ENCODE measurements around the gene KRTAP1-4. TPM values are rescaled to one million over a fixed set of nuclear protein-coding genes. Genes with fewer than 3 reads are reported as not detected.
"Not testable (repeated sequence)": the region's sequence is repeated elsewhere in the genome, so short reads cannot be mapped to it uniquely, and the experiment has no call there.

KRTAP1-4 gene
- total RNA-seq, 1 donor from 2014 or later: not detected

DNA sequence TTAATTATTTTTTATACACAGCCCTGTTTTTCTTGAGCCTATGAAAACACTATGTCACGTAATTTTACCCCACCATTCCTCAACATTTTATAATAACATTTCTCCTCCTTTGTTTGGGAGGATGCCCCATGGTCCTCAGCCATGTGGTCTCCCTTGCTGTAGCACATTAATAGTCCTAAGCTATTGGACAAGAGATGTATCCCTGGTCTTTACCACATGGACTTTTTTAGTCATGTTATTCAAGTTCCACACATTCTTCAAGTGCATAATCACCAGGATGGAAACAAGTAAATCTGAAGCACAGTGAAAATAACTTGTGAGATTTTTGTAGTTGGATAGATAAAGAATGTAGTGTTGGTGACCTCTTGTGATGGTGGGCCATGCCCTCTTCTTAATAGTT, 32.0 kb upstream of the KRTAP1-4 start:
- TF ChIP-seq, protein P1, sequence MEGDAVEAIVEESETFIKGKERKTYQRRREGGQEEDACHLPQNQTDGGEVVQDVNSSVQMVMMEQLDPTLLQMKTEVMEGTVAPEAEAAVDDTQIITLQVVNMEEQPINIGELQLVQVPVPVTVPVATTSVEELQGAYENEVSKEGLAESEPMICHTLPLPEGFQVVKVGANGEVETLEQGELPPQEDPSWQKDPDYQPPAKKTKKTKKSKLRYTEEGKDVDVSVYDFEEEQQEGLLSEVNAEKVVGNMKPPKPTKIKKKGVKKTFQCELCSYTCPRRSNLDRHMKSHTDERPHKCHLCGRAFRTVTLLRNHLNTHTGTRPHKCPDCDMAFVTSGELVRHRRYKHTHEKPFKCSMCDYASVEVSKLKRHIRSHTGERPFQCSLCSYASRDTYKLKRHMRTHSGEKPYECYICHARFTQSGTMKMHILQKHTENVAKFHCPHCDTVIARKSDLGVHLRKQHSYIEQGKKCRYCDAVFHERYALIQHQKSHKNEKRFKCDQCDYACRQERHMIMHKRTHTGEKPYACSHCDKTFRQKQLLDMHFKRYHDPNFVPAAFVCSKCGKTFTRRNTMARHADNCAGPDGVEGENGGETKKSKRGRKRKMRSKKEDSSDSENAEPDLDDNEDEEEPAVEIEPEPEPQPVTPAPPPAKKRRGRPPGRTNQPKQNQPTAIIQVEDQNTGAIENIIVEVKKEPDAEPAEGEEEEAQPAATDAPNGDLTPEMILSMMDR (IDR thresholded peaks at IDR 0.05): peak; percentile 38
- DNase-seq (ENCODE audit: low spot score): no peak
- Mint-ChIP-seq H3K27me3 (ENCODE audit: low read depth) (no peaks in the 10 kb centered on the region), H3K36me3 (ENCODE audit: low read depth) (peaks cover 1% of the 10 kb centered on the region), H3K9me3 (ENCODE audit: low read depth) (peaks cover 4% of the 10 kb centered on the region), H3K27ac (ENCODE audit: unreplicated experiment) (peak overlapping the region; percentile 95), H3K4me3 (ENCODE audit: unreplicated experiment) (no peak overlapping the region), H3K4me1 (ENCODE audit: low read depth) (peaks cover 57% of the 10 kb centered on the region)

DNA sequence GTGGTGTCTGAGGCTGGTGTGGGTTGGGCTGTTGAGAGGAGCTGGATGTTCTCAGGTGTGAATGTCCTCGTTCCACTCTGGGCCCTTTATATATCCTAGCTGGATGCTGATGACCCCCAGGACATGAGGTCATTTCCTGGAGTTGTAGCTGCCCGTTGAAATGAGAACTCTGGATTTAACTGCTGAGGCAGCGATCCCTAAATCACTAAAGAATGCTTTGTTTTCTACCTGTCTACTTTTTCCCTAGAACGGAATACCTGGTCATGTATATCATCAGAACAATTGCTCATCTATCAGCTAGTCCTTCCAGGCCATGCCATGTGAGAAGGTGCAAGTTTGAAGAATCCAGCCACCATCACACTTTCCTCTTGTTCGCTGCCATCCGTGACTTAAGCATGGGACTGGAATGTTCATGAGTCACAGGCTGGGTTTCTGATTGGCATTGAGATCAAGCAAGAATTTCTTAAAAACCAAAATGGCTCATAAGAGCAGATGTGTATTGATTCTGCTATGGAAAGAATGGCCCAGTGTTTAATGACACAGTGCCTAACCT, 30.1 kb upstream of the KRTAP1-4 start, which contains the start of gene KRTAP2-3:
Gene KRTAP2-3 (minus strand): TSS at position 63 of the 553 bp plus-strand sequence. CDS start 64 bp downstream, outside the sequence.
- H3K9me3 Mint-ChIP-seq (ENCODE audit: low read depth): peaks cover 4% of the 10 kb centered on the region
- DNase-seq (ENCODE audit: low spot score): no peak

DNA sequence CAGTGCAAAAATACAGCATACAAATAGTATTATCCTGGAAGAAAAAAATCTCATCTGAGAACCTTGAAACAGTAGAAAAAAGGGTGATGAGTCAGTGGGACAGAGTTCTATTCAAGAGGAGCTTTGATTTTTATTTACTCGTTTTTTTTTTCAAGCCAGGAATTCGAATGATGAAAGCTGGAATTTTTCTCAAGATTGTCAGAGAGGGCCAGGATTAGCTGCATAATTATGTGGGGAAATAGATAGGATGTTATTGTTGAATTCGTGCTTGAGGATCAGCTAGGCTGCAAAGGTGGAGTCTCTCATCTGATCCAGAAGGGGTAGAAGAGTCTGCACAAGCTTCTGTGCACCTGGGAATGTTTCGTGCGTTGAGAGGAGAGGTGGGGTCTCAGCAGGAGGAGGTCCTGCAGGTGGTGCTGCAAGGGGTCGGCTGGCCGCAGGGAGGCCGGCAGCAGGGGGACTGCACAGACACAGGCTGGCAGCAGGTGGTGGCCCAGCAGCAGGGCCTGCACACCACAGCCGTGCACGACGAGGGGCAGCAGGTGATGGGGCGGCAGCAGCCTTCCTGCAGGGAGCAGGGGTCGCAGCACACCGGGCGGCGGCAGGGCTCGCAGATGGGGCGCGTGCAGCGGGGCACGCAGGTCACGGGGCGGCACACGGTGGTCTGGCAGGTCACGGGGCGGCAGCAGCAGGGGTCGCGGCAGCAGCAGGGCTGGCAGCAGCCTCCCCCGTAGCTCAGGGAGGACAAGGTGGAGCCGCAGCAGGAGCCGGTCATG, 29.5 kb upstream of the KRTAP1-4 start:
- peak overlapping the region; percentile 91 for H3K27ac Mint-ChIP-seq (ENCODE audit: unreplicated experiment)
- not testable (repeated sequence) for H3K36me3 Mint-ChIP-seq (ENCODE audit: low read depth); H3K27me3 Mint-ChIP-seq (ENCODE audit: low read depth); DNase-seq (ENCODE audit: low spot score); H3K9me3 Mint-ChIP-seq (ENCODE audit: low read depth)
- peaks cover 50% of the 10 kb centered on the region for H3K4me1 Mint-ChIP-seq (ENCODE audit: low read depth)
- peak overlapping the region; percentile 5 for H3K4me3 Mint-ChIP-seq (ENCODE audit: unreplicated experiment)

More for the DNA sequence above, 30.1 kb upstream of the KRTAP1-4 start, which contains the start of gene KRTAP2-3:
- Mint-ChIP-seq H3K27me3 (ENCODE audit: low read depth) (no peaks in the 10 kb centered on the region), H3K4me1 (ENCODE audit: low read depth) (peaks cover 50% of the 10 kb centered on the region), H3K36me3 (ENCODE audit: low read depth) (peaks cover 1% of the 10 kb centered on the region), H3K27ac (ENCODE audit: unreplicated experiment) (peak within 1 kb of the TSS; percentile 95), H3K4me3 (ENCODE audit: unreplicated experiment) (peak within 1 kb of the TSS; percentile 5)
- TF ChIP-seq, protein P1 (IDR thresholded peaks at IDR 0.05): no peak

DNA sequence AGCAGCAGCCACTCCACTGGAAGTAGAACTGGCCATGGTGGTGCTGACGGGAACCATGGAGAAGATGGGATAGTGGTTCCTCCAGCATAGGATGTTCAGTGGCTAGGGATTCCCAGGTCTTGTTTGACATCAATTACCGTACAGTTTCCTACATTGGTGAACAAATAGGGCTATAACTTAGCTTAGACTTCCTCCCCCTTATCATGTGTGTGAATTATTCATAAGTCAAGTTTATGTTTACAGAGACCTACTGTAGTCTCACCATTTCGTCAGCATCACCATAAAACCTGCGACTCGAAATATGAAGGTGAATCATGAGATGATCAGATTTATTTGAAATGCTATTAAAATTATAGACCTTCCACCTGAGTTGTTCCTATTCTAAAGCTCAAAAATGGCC, 28.7 kb upstream of the KRTAP1-4 start:
- Mint-ChIP-seq H3K27me3 (ENCODE audit: low read depth) (no peaks in the 10 kb centered on the region), H3K27ac (ENCODE audit: unreplicated experiment) (peak overlapping the region; percentile 91), H3K4me1 (ENCODE audit: low read depth) (peaks cover 46% of the 10 kb centered on the region), H3K4me3 (ENCODE audit: unreplicated experiment) (no peak overlapping the region), H3K9me3 (ENCODE audit: low read depth) (peaks cover 4% of the 10 kb centered on the region), H3K36me3 (ENCODE audit: low read depth) (peaks cover 1% of the 10 kb centered on the region)
- DNase-seq (ENCODE audit: low spot score): no peak
- TF ChIP-seq, protein P1 (IDR thresholded peaks at IDR 0.05): no peak

DNA sequence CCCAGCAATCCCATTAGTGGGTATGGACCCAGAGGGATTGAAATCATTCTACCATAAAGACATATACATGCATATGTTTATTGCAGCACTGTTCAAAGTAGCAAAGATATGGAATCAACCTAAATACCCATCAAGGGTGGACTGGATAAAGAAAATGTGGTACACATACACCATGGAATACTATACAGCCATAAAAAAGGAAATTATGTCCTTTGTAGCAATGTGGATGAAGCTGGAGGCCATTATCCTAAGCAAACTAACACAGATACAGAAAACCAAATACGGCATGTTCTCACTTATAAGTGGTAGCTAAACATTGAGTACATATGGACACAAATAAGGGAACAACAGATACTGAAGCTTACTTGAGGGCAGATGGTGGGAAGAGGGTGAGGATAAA, 27.6 kb upstream of the KRTAP1-4 start:
- Mint-ChIP-seq H3K27me3 (ENCODE audit: low read depth) (no peaks in the 10 kb centered on the region), H3K9me3 (ENCODE audit: low read depth) (peaks cover 10% of the 10 kb centered on the region), H3K4me1 (ENCODE audit: low read depth) (peaks cover 36% of the 10 kb centered on the region), H3K36me3 (ENCODE audit: low read depth) (peaks cover 3% of the 10 kb centered on the region), H3K4me3 (ENCODE audit: unreplicated experiment) (no peak overlapping the region), H3K27ac (ENCODE audit: unreplicated experiment) (no peak overlapping the region)
- TF ChIP-seq, protein P1 (IDR thresholded peaks at IDR 0.05): no peak
- no peak for DNase-seq (ENCODE audit: low spot score)

DNA sequence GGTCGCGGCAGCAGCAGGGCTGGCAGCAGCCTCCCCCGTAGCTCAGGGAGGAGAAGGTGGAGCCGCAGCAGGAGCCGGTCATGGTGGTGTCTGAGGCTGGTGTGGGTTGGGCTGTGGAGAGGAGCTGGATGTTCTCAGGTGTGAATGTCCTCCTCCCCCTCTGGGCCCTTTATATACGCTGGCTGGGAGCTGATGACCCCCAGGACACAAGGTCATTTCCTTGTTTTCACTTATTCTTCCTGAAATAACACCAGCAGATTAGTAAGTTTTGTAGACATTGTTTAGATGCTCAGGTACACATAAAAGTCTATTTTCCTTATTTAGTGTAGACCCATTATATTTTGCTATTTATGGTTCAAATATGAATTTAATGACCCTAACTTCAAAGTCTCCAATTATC, 25.1 kb upstream of the KRTAP1-4 start, which contains the start of gene KRTAP2-2:
Gene KRTAP2-2 (minus strand): TSS at position 101 of the 400 bp plus-strand sequence. CDS start 19 bp downstream, at position 82.
- not testable (repeated sequence) for H3K9me3 Mint-ChIP-seq (ENCODE audit: low read depth); H3K36me3 Mint-ChIP-seq (ENCODE audit: low read depth); H3K4me3 Mint-ChIP-seq (ENCODE audit: unreplicated experiment); H3K27me3 Mint-ChIP-seq (ENCODE audit: low read depth); H3K27ac Mint-ChIP-seq (ENCODE audit: unreplicated experiment); DNase-seq (ENCODE audit: low spot score)
- H3K4me1 Mint-ChIP-seq (ENCODE audit: low read depth): peaks cover 12% of the 10 kb centered on the region

DNA sequence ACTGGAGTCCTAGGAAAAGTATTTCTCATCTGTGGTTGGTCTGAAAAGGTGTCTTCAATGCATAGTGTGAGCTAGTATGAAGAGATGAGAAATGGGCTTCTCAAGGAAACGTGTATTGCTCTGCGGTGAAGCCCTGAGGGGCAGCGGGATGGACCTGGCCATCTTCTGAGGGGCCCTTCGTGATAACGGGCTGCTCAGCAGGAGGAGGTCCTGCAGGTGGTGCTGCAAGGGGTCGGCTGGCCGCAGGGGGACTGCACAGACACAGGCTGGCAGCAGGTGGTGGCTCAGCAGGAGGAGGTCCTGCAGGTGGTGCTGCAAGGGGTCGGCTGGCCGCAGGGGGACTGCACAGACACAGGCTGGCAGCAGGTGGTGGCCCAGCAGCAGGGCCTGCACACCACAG, 24.6 kb upstream of the KRTAP1-4 start:
- H3K4me3 Mint-ChIP-seq (ENCODE audit: unreplicated experiment); H3K27ac Mint-ChIP-seq (ENCODE audit: unreplicated experiment); H3K9me3 Mint-ChIP-seq (ENCODE audit: low read depth); H3K27me3 Mint-ChIP-seq (ENCODE audit: low read depth); H3K36me3 Mint-ChIP-seq (ENCODE audit: low read depth); DNase-seq (ENCODE audit: low spot score): not testable (repeated sequence)
- H3K4me1 Mint-ChIP-seq (ENCODE audit: low read depth): peaks cover 12% of the 10 kb centered on the region

Measured in chondrocyte (in vitro differentiated cells).